Neural cell (in vitro differentiated cells): Measurements from ENCODE around the gene SCGB1C1. TPM values are rescaled to one million over a fixed set of nuclear protein-coding genes. Genes with fewer than 3 reads are reported as not detected.

ENCODE experiments used
- H2AFZ ChIP-seq: fragments of 200-600, 300-800 bp; sonication (generic), shearing (Covaris generic); 2 replicates; pipeline ENCODE4 v1.6.0; 2014; ENCODE audit warnings: low read depth, mild to moderate bottlenecking, antibody characterized with exemption, low read length, moderate library complexity
- H3F3A ChIP-seq: fragments of 200-600 bp; shearing (Covaris generic); 2 replicates; pipeline ENCODE4 v1.6.1; 2016; ENCODE audit warnings: mild to moderate bottlenecking, moderate library complexity, mixed read lengths, antibody characterized with exemption, low read length; ENCODE audit not compliant: insufficient read depth, poor library complexity, severe bottlenecking
- H3K27ac ChIP-seq: fragments of 200-600, 300-800 bp; sonication (generic), shearing (Covaris generic); 2 replicates; pipeline ENCODE4 v1.5.1; 2014; ENCODE audit warnings: mild to moderate bottlenecking, low read length, moderate library complexity
- H3K27me3 ChIP-seq: fragments of 300-800, 200-600 bp; sonication (generic), shearing (Covaris generic); 2 replicates; pipeline ENCODE4 v1.6.0; 2014; ENCODE audit warnings: mild to moderate bottlenecking, low read depth, low read length, moderate library complexity; ENCODE audit not compliant: insufficient read depth
- H3K36me3 ChIP-seq: fragments of 300-800, 200-600 bp; sonication (generic), shearing (Covaris generic); 2 replicates; pipeline ENCODE4 v1.5.1; 2014; ENCODE audit warnings: mild to moderate bottlenecking, antibody characterized with exemption, low read length, moderate library complexity; ENCODE audit not compliant: insufficient read depth
- H3K4me2 ChIP-seq: fragments of 300-800, 200-600 bp; sonication (generic), shearing (Covaris generic); 2 replicates; pipeline ENCODE4 v1.6.0; 2014; ENCODE audit warnings: mild to moderate bottlenecking, low read length
- H3K4me3 ChIP-seq: fragments of 300-800, 200-600 bp; sonication (generic), shearing (Covaris generic); 2 replicates; pipeline ENCODE4 v1.5.1; 2014; ENCODE audit warnings: mild to moderate bottlenecking, low read length, moderate library complexity
- H3K79me2 ChIP-seq: fragments of 200-600 bp; shearing (Covaris generic); replicated peaks from 2 replicates; pipeline ENCODE4 v1.6.0; 2014; ENCODE audit warnings: mild to moderate bottlenecking, low read length, moderate library complexity; ENCODE audit not compliant: insufficient read depth
- H3K9ac ChIP-seq: fragments of 300-800, 200-600 bp; sonication (generic), shearing (Covaris generic); 2 replicates; pipeline ENCODE4 v1.6.1; 2016; ENCODE audit warnings: mild to moderate bottlenecking, low read length, mixed read lengths
- H3K9me2 ChIP-seq: fragments of 200-600 bp; shearing (Covaris generic); 2 replicates; pipeline ENCODE4 v1.6.1; 2016; ENCODE audit warnings: mild to moderate bottlenecking, low read length, mixed read lengths; ENCODE audit not compliant: insufficient read depth
- H3K9me3 ChIP-seq: fragments of 200-600, 300-800 bp; sonication (generic), shearing (Covaris generic); 2 replicates; pipeline ENCODE4 v1.6.1; 2016; ENCODE audit warnings: mild to moderate bottlenecking, mixed run types, low read length, moderate library complexity, mixed read lengths
- H4K20me1 ChIP-seq: fragments of 200-600 bp; shearing (Covaris generic); 2 replicates; pipeline ENCODE4 v1.6.1; 2016; ENCODE audit warnings: mild to moderate bottlenecking, mixed run types; ENCODE audit not compliant: insufficient read depth
- CTCF ChIP-seq: fragments of 450-650 bp; IDR thresholded peaks from 2 replicates; pipeline ENCODE4 v1.5.1; 2014; ENCODE audit warnings: antibody characterized with exemption, mild to moderate bottlenecking, moderate library complexity; ENCODE audit not compliant: poor library complexity, severe bottlenecking
- EP300 ChIP-seq: fragments of 450-650 bp; conservative IDR thresholded peaks from 2 replicates; pipeline ENCODE4 v1.6.1; 2014; ENCODE audit warnings: antibody characterized with exemption, mild to moderate bottlenecking, moderate library complexity; ENCODE audit not compliant: poor library complexity, severe bottlenecking
- EZH2 ChIP-seq: fragments of 200-600, 300-800 bp; shearing (Covaris generic), sonication (generic); IDR thresholded peaks from 2 replicates; pipeline ENCODE4 v1.6.1; 2014; ENCODE audit warnings: antibody characterized with exemption, low read length, borderline replicate concordance, mild to moderate bottlenecking; ENCODE audit not compliant: insufficient read depth, poor library complexity, severe bottlenecking
- MXI1 ChIP-seq: fragments of 450-650 bp; conservative IDR thresholded peaks from 2 replicates; pipeline ENCODE4 v1.6.1; 2014; ENCODE audit warnings: antibody characterized with exemption, mild to moderate bottlenecking; ENCODE audit not compliant: poor library complexity, severe bottlenecking
- POLR2AphosphoS5 ChIP-seq: IDR thresholded peaks from 2 replicates; pipeline ENCODE4 v1.6.1; 2012
- RAD21 ChIP-seq: fragments of 450-650 bp; conservative IDR thresholded peaks from 2 replicates; pipeline ENCODE4 v1.6.1; 2014; ENCODE audit warnings: antibody characterized with exemption, mild to moderate bottlenecking, moderate library complexity
- REST ChIP-seq: IDR thresholded peaks from 2 replicates; pipeline ENCODE4 v1.6.1; 2012; ENCODE audit warnings: borderline replicate concordance
- SMC3 ChIP-seq: fragments of 450-650 bp; conservative IDR thresholded peaks from 2 replicates; pipeline ENCODE4 v1.6.1; 2014; ENCODE audit warnings: antibody characterized with exemption, mild to moderate bottlenecking, moderate library complexity; ENCODE audit not compliant: poor library complexity
- TAF1 ChIP-seq: IDR thresholded peaks from 2 replicates; pipeline ENCODE4 v1.6.1; 2012; ENCODE audit warnings: low read depth
- polyA plus RNA-seq: library from polyadenylated mRNA; depleted of rRNA; stranded (reverse); fragments of >200 nt; gene quantifications from 2 replicates; pipeline ENCODE4 v1.2.3, GENCODE V29; 2014

The SCGB1C1 gene
- polyA plus RNA-seq, 1 donor from 2014 or later, result not detected

- H3K79me2 ChIP-seq, result no peaks in the 10 kb centered on the region
- no peak overlapping the region for H3K4me2 ChIP-seq
- H3K27me3 ChIP-seq, result no peaks in the 10 kb centered on the region
- H3K27ac ChIP-seq, result no peak overlapping the region
- TF ChIP-seq EP300 (no peak), TAF1 (no peak), POLR2AphosphoS5 (no peak), MXI1 (no peak), EZH2 (no peak), CTCF (no peak), RAD21 (no peak), REST (no peak), SMC3 (no peak)
- H3K9ac ChIP-seq, result no peak overlapping the region
- H3K9me3 ChIP-seq, result no peaks in the 10 kb centered on the region
- H4K20me1 ChIP-seq, result no peaks in the 10 kb centered on the region
- H3K4me3 ChIP-seq, result no peak overlapping the region
- no peak overlapping the region for H2AFZ ChIP-seq
- H3K9me2 ChIP-seq, result no peaks in the 10 kb centered on the region
- no peaks in the 10 kb centered on the region for H3F3A ChIP-seq
- H3K36me3 ChIP-seq, result no peaks in the 10 kb centered on the region
Observed at GRCh38 chr11:199004-199581, 6.2 kb downstream of the SCGB1C1 start.

DNA sequence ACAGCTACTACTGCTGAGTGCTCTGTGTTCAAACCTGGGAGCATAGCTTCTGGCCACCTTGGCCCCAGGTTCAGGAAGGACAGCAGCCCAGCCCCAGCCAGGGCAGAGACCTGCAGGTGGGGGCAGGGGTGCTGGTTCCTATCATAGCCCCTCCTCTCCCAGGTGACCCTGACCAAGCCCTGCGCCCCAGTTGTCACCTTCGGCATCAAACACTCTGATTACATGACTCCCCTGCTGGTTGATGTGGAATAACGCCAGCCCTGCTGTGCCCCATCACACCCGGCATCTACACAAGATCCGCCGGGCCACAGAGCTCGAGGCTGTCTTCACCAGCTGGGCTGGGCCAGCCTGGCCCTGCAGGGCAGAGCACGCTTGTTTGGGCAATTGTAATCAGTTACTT lies 6.9 kb downstream of the SCGB1C1 start:
- Histone ChIP-seq H3K9ac (no peak overlapping the region), H3K9me3 (no peaks in the 10 kb centered on the region), H3K9me2 (no peaks in the 10 kb centered on the region), H3K36me3 (no peaks in the 10 kb centered on the region), H3K4me2 (no peak overlapping the region), H3K27ac (no peak overlapping the region), H4K20me1 (no peaks in the 10 kb centered on the region), H3F3A (no peaks in the 10 kb centered on the region), H3K79me2 (no peaks in the 10 kb centered on the region), H3K27me3 (no peaks in the 10 kb centered on the region), H3K4me3 (no peak overlapping the region), H2AFZ (no peak overlapping the region)
- TF ChIP-seq RAD21 (no peak), MXI1 (no peak), EP300 (no peak), CTCF (no peak), TAF1 (no peak), EZH2 (no peak), SMC3 (no peak), POLR2AphosphoS5 (no peak), REST (no peak)
